Esophagus squamous epithelium (tissue), 5 donors: ENCODE measurements around the gene NOX3. TPM values are rescaled to one million over a fixed set of nuclear protein-coding genes. Genes with fewer than 3 reads are reported as not detected.

Experiments
- DNase-seq: peaks from one replicate; lab custom pipeline; 2025; lab: John Stamatoyannopoulos, UW
- H3K27ac ChIP-seq, 4 donors: fragments of 200-600 bp; sonication (generic); one replicate each; pipeline ENCODE4 v1.5.1; 2016 to 2019; ENCODE audit warnings: mild to moderate bottlenecking in 1 of 4
- H3K27me3 ChIP-seq, 4 donors: fragments of 200-600 bp; sonication (generic); 1 replicate in 3 of 4; 2 replicates in 1 of 4; pipeline versions ENCODE4 v1.5.1 to v1.6.0; 2017 to 2021; ENCODE audit warnings: antibody characterized with exemption in 1 of 4
- H3K36me3 ChIP-seq, 3 donors: fragments of 200-600 bp; sonication (generic); one replicate each; pipeline ENCODE4 v1.5.1; 2016 to 2019
- H3K4me1 ChIP-seq, 3 donors: fragments of 200-600 bp; sonication (generic); one replicate each; pipeline ENCODE4 v1.5.1; 2017 to 2019
- H3K4me3 ChIP-seq, 4 donors: fragments of 200-600 bp; sonication (generic); 1 replicate in 3 of 4; 2 replicates in 1 of 4; pipeline ENCODE4 v1.5.1; 2016 to 2019; ENCODE audit warnings: mild to moderate bottlenecking in 2 of 4, moderate library complexity in 1 of 4
- H3K9me3 ChIP-seq, 3 donors: fragments of 200-600 bp; sonication (generic); one replicate each; pipeline ENCODE4 v1.5.1; 2016 to 2019
- CTCF ChIP-seq, 6 experiments: fragments of 450-650 bp in 4 of 6; fragments of 200-600 bp in 2 of 6; sonication (generic) in 2 of 6; IDR thresholded peaks; one replicate each; pipeline ENCODE4 v1.5.1; 2016 to 2019; ENCODE audit warnings: antibody characterized with exemption in 6 of 6, mild to moderate bottlenecking in 4 of 6, moderate library complexity in 4 of 6
- POLR2A ChIP-seq, 4 donors: fragments of 450-650 bp; IDR thresholded peaks; one replicate each; pipeline ENCODE4 v1.6.1; 2017; ENCODE audit warnings: antibody characterized with exemption in 4 of 4, mild to moderate bottlenecking in 4 of 4, moderate library complexity in 3 of 4
- WGBS, 2 donors: methylation state at CpG; one replicate each; pipeline ENCODE4 v1.1.5; 2018; 5-methylcytosine and 5-hydroxymethylcytosine counted together
- intact Hi-C: fragments of 100-400 bp; cut with DNase I; formaldehyde crosslinking; loops from one replicate; pipeline ENCODE4 v1.15.0; 2022
- total RNA-seq, 4 donors: library from RNA; depleted of rRNA; stranded (reverse); fragments of >200 nt; gene quantifications; one replicate each; pipeline ENCODE4 v1.1.0, GENCODE V29; 2016
- donor health status: DM: yes; HTN: yes; CAD: no.

NOX3 gene
- total RNA-seq = not detected

- no peak for DNase-seq
- intact Hi-C loops = no loop called here
Observed at GRCh38 chr6:155455766-155456165, at the start of gene NOX3. NOX3 (minus strand) TSS chr6:155455839; CDS start chr6:155455800, 39 bp downstream.

GRCh38 chr6:155504848-155505607 is 49.4 kb upstream of the NOX3 start:
- H3K27ac ChIP-seq = no peak overlapping the region
- no peak overlapping the region for H3K4me3 ChIP-seq
- H3K4me1 ChIP-seq = no peaks in the 10 kb centered on the region
- intact Hi-C loops = no loop called here
- no peak for DNase-seq
- 60 to 78% methylated on average over 5 of the region's 5 CpGs for WGBS, 2 donors
- TF ChIP-seq POLR2A (IDR thresholded peaks at IDR 0.05) (no peak), CTCF (IDR thresholded peaks at IDR 0.05) (no peak)
- H3K36me3 ChIP-seq = no peaks in the 10 kb centered on the region
- peaks cover 0 to 7% (median 0%) of the 10 kb centered on the region in 3 donors for H3K9me3 ChIP-seq
- no peaks in the 10 kb centered on the region for H3K27me3 ChIP-seq

More at GRCh38 chr6:155455766-155456165, at the start of gene NOX3:
- TF ChIP-seq CTCF (IDR thresholded peaks at IDR 0.05) = no peak
- no peak for TF ChIP-seq POLR2A (IDR thresholded peaks at IDR 0.05)
- Histone ChIP-seq H3K36me3 (no peaks in the 10 kb centered on the region), H3K27me3 (peaks cover 0 to 5% (median 0%) of the 10 kb centered on the region in 4 donors), H3K9me3 (no peaks in the 10 kb centered on the region), H3K4me1 (no peaks in the 10 kb centered on the region), H3K4me3 (no peak within 1 kb of the TSS), H3K27ac (no peak within 1 kb of the TSS)
- WGBS, 2 donors = 39 to 40% methylated on average over 5 of the region's 5 CpGs

- no peaks in the 10 kb centered on the region for H3K4me1 ChIP-seq
- H3K4me3 ChIP-seq = no peak overlapping the region
- intact Hi-C loops = no loop called here
- no peak overlapping the region for H3K27ac ChIP-seq
- TF ChIP-seq POLR2A (IDR thresholded peaks at IDR 0.05) (no peak), CTCF (IDR thresholded peaks at IDR 0.05) (no peak)
- 81 to 94% methylated on average over 1 of the region's 1 CpG for WGBS, 2 donors
- H3K27me3 ChIP-seq = no peaks in the 10 kb centered on the region
- no peaks in the 10 kb centered on the region for H3K36me3 ChIP-seq
- H3K9me3 ChIP-seq = peaks cover 0 to 7% (median 0%) of the 10 kb centered on the region in 3 donors
- no peak for DNase-seq
Observed at GRCh38 chr6:155502393-155502792, 46.8 kb upstream of the NOX3 start.

- WGBS, 2 donors = 86 to 89% methylated on average over 4 of the region's 4 CpGs
- TF ChIP-seq CTCF (IDR thresholded peaks at IDR 0.05) = no peak
- no peak for TF ChIP-seq POLR2A (IDR thresholded peaks at IDR 0.05)
- no peaks in the 10 kb centered on the region for H3K36me3 ChIP-seq
- intact Hi-C loops = no loop called here
- no peak overlapping the region for H3K4me3 ChIP-seq
- no peak overlapping the region for H3K27ac ChIP-seq
- DNase-seq = no peak
- peaks cover 0 to 7% (median 0%) of the 10 kb centered on the region in 3 donors for H3K9me3 ChIP-seq
- H3K4me1 ChIP-seq = peaks cover 0 to 9% (median 7%) of the 10 kb centered on the region in 3 donors
- H3K27me3 ChIP-seq = no peaks in the 10 kb centered on the region
Observed at GRCh38 chr6:155499574-155499973, 43.9 kb upstream of the NOX3 start.

- no peak overlapping the region for H3K27ac ChIP-seq
- DNase-seq = no peak
- no peaks in the 10 kb centered on the region for H3K36me3 ChIP-seq
- peaks cover 0 to 21% (median 14%) of the 10 kb centered on the region in 3 donors for H3K4me1 ChIP-seq
- H3K4me3 ChIP-seq = no peak overlapping the region
- TF ChIP-seq POLR2A (IDR thresholded peaks at IDR 0.05) (no peak), CTCF (IDR thresholded peaks at IDR 0.05) (no peak)
- 84 to 88% methylated on average over 2 of the region's 2 CpGs for WGBS, 2 donors
- intact Hi-C loops = no loop called here
- H3K27me3 ChIP-seq = no peaks in the 10 kb centered on the region
- peaks cover 0 to 7% (median 0%) of the 10 kb centered on the region in 3 donors for H3K9me3 ChIP-seq
Observed at GRCh38 chr6:155498370-155498769, 42.7 kb upstream of the NOX3 start.
